Stimulated activated CD4-positive, alpha-beta T cell treated with anti-CD3 and anti-CD28 coated beads, Interleukin-4, amount 100 ng/mL, for 4 hours (primary cell): ENCODE data around the gene XIRP2.
"Not testable (repeated sequence)": the region's sequence is repeated elsewhere in the genome, so short reads cannot be mapped to it uniquely, and the experiment has no call there.

ENCODE experiments used
- DNase-seq, 2 experiments: peaks; one replicate each; pipeline ENCODE4 v3.0.0-alpha.2; 2020

Gene XIRP2

GRCh38 chr2:166934817-166935216 is 46.5 kb downstream of the XIRP2 start:
- no peak for DNase-seq

GRCh38 chr2:166942377-166942776 is 54.1 kb downstream of the XIRP2 start:
- DNase-seq, result no peak

- DNase-seq, result no peak
Measured at GRCh38 chr2:166944909-166945308, 56.6 kb downstream of the XIRP2 start.

- DNase-seq, result no peak
Measured at GRCh38 chr2:166957686-166958085, 69.4 kb downstream of the XIRP2 start.

- no peak for DNase-seq
Measured at GRCh38 chr2:166958986-166959481, 70.8 kb downstream of the XIRP2 start.

GRCh38 chr2:166959556-166959955 is 71.3 kb downstream of the XIRP2 start:
- no peak for DNase-seq

GRCh38 chr2:166960702-166961270 is 72.5 kb downstream of the XIRP2 start:
- DNase-seq, result no peak

GRCh38 chr2:166961933-166962332 is 73.7 kb downstream of the XIRP2 start:
- DNase-seq, result no peak

GRCh38 chr2:166969486-166969885 is 81.2 kb downstream of the XIRP2 start:
- no peak for DNase-seq

GRCh38 chr2:166972002-166972401 is 83.7 kb downstream of the XIRP2 start:
- DNase-seq, result no peak

GRCh38 chr2:166972418-166972817 is 84.1 kb downstream of the XIRP2 start:
- DNase-seq, result no peak

GRCh38 chr2:166984188-166984587 is 95.9 kb downstream of the XIRP2 start:
- DNase-seq, result no peak

- DNase-seq, result no peak
Measured at GRCh38 chr2:166984797-166985196, 96.5 kb downstream of the XIRP2 start.

GRCh38 chr2:166994588-166995336 is 106.5 kb downstream of the XIRP2 start:
- DNase-seq, result no peak

- DNase-seq, result no peak
Measured at GRCh38 chr2:166996465-166996864, 108.2 kb downstream of the XIRP2 start.

GRCh38 chr2:167001165-167001564 is 112.9 kb downstream of the XIRP2 start:
- DNase-seq, result no peak

GRCh38 chr2:167005096-167005495 is 116.8 kb downstream of the XIRP2 start:
- no peak for DNase-seq

- DNase-seq, result no peak
Measured at GRCh38 chr2:167013227-167013626, 124.9 kb downstream of the XIRP2 start.

GRCh38 chr2:167015806-167016205 is 127.5 kb downstream of the XIRP2 start:
- DNase-seq, result no peak

GRCh38 chr2:167017021-167017420 is 128.7 kb downstream of the XIRP2 start:
- DNase-seq, result no peak

GRCh38 chr2:167018590-167018989 is 130.3 kb downstream of the XIRP2 start:
- no peak for DNase-seq

GRCh38 chr2:167028503-167028902 is 140.2 kb downstream of the XIRP2 start:
- no peak for DNase-seq

GRCh38 chr2:167034976-167035375 is 146.7 kb downstream of the XIRP2 start:
- DNase-seq, result not testable (repeated sequence)

GRCh38 chr2:167048829-167049228 is 160.5 kb downstream of the XIRP2 start:
- no peak for DNase-seq

- no peak for DNase-seq
Measured at GRCh38 chr2:167049659-167050058, 161.4 kb downstream of the XIRP2 start.
